Measurements from ENCODE around the gene TSPAN18. TPM values are rescaled to one million over a fixed set of nuclear protein-coding genes. Genes with fewer than 3 reads are reported as not detected.

The TSPAN18 gene
- total and polyA plus RNA-seq, 2 donors from 2014 or later = 13.8 to 38.1 TPM

GRCh38 chr11:44749189-44749588 lies 22.4 kb downstream of the TSPAN18 start:
- Histone ChIP-seq H3K4me1 (ENCODE audit: control insufficient read depth in 2 of 3, insufficient read depth in 2 of 3, low read depth in 1 of 3, low read length in 3 of 3) (peaks cover 0 to 3% (median 0%) of the 10 kb centered on the region in 3 donors), H3K27ac (ENCODE audit: low read depth in 2 of 2, low read length in 2 of 2) (no peak overlapping the region), H3K9ac (ENCODE audit: low read length in 3 of 3) (no peak overlapping the region), H3K9me3 (ENCODE audit: control insufficient read depth in 2 of 3, insufficient read depth in 1 of 3, low read length in 3 of 3) (no peaks in the 10 kb centered on the region), H3K36me3 (ENCODE audit: control insufficient read depth in 2 of 3, insufficient read depth in 3 of 3, low read length in 3 of 3) (no peaks in the 10 kb centered on the region), H3K4me3 (ENCODE audit: low read length in 3 of 3) (no peak overlapping the region), H3K27me3 (ENCODE audit: control insufficient read depth, insufficient read depth, low read length) (no peaks in the 10 kb centered on the region)
- no peak for TF ChIP-seq CTCF (IDR thresholded peaks at IDR 0.05; ENCODE audit: borderline replicate concordance, extremely low read depth, insufficient read depth)
- no peak for FAIRE-seq
- DNase-seq = peak in 1 of 5 donors; percentile 16
- intact Hi-C loops (cut with DNase I) = no loop called here

DNA sequence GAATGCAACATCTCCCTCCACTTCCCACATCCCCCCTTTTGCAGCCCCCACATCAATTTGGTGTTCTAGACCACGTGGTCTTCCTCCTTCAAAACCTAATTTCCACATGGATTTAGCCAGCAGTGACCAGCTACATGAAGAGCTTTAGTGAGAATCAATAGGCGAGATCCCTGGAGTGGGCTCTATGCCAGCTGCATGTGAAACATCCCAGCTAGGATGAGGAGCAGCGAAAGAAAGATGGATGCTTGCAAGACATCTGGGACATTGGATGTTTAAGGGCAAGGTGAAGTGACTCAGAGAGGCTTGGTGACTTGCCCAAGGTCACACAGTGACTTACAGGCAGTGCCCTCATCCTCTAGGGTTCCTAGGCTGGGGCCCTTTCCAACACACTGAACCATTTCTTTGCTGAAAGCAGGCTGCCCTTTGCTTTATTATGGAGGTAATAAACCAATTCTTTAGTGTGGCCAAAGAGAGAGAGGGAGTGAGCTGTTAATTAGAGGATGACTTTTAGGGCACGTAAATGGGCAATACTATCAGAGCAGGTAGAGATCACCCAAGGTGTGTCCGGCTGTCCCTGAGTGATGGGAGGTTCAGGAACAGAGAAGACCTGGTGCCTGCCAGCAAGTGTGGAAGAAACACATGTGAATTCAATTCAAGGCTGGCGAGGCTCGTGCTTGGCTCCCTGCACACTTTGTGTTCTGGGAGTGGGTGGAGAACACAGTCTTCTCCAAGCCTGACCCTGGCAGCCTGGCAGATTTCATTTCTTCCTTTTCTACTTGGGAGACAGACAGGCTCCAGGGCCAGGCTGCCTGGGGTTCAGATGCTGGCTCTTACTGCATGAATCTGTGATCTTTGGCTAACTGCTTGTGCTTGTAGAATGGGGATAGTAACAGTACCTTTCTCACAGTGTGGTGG lies 24.0 kb downstream of the TSPAN18 start:
- no peak overlapping the region for H3K9ac ChIP-seq (ENCODE audit: low read length in 3 of 3)
- peaks cover 0 to 3% (median 0%) of the 10 kb centered on the region in 3 donors for H3K4me1 ChIP-seq (ENCODE audit: control insufficient read depth in 2 of 3, insufficient read depth in 2 of 3, low read depth in 1 of 3, low read length in 3 of 3)
- TF ChIP-seq CTCF (IDR thresholded peaks at IDR 0.05; ENCODE audit: borderline replicate concordance, extremely low read depth, insufficient read depth) = no peak
- H3K27ac ChIP-seq (ENCODE audit: low read depth in 2 of 2, low read length in 2 of 2) = no peak overlapping the region
- H3K27me3 ChIP-seq (ENCODE audit: control insufficient read depth, insufficient read depth, low read length) = no peaks in the 10 kb centered on the region
- H3K36me3 ChIP-seq (ENCODE audit: control insufficient read depth in 2 of 3, insufficient read depth in 3 of 3, low read length in 3 of 3) = no peaks in the 10 kb centered on the region
- H3K9me3 ChIP-seq (ENCODE audit: control insufficient read depth in 2 of 3, insufficient read depth in 1 of 3, low read length in 3 of 3) = no peaks in the 10 kb centered on the region
- intact Hi-C loops (cut with DNase I) = no loop called here
- DNase-seq (peak in 1 of 5 donors; percentile 22), FAIRE-seq (no peak)
- H3K4me3 ChIP-seq (ENCODE audit: low read length in 3 of 3) = no peak overlapping the region

- no peaks in the 10 kb centered on the region for H3K36me3 ChIP-seq (ENCODE audit: control insufficient read depth in 2 of 3, insufficient read depth in 3 of 3, low read length in 3 of 3)
- H3K9ac ChIP-seq (ENCODE audit: low read length in 3 of 3) = no peak overlapping the region
- TF ChIP-seq CTCF (IDR thresholded peaks at IDR 0.05; ENCODE audit: borderline replicate concordance, extremely low read depth, insufficient read depth) = no peak
- no peaks in the 10 kb centered on the region for H3K27me3 ChIP-seq (ENCODE audit: control insufficient read depth, insufficient read depth, low read length)
- DNase-seq = no peak
- intact Hi-C loops (cut with DNase I) = no loop called here
- H3K4me3 ChIP-seq (ENCODE audit: low read length in 3 of 3) = no peak overlapping the region
- FAIRE-seq = no peak
- no peaks in the 10 kb centered on the region for H3K9me3 ChIP-seq (ENCODE audit: control insufficient read depth in 2 of 3, insufficient read depth in 1 of 3, low read length in 3 of 3)
- H3K27ac ChIP-seq (ENCODE audit: low read depth in 2 of 2, low read length in 2 of 2) = no peak overlapping the region
- H3K4me1 ChIP-seq (ENCODE audit: control insufficient read depth in 2 of 3, insufficient read depth in 2 of 3, low read depth in 1 of 3, low read length in 3 of 3) = peaks cover 0 to 3% (median 0%) of the 10 kb centered on the region in 3 donors
Observed at GRCh38 chr11:44752300-44752699, 25.5 kb downstream of the TSPAN18 start.
